GM18508 (cell line): ENCODE data around the gene ESYT1.

ENCODE experiments used
- ATAC-seq: cut with Tn5 transposase; IDR thresholded peaks from one replicate; pipeline ENCODE4 v1.9.1; 2021; ENCODE audit warnings: moderate number of reproducible peaks; ENCODE audit not compliant: insufficient read depth, unreplicated experiment

The ESYT1 gene

GRCh38 chr12:56164345-56164729, 36.3 kb downstream of the ESYT1 start:
- ATAC-seq = no peak

- no peak for ATAC-seq
Observed at GRCh38 chr12:56165369-56165768, 37.3 kb downstream of the ESYT1 start.

GRCh38 chr12:56169229-56169759, 41.2 kb downstream of the ESYT1 start:
- ATAC-seq = no peak

- ATAC-seq = no peak
Observed at GRCh38 chr12:56172839-56173238, 44.8 kb downstream of the ESYT1 start.

GRCh38 chr12:56178347-56178746, 50.3 kb downstream of the ESYT1 start:
- ATAC-seq = no peak

GRCh38 chr12:56186957-56187356, 58.9 kb downstream of the ESYT1 start:
- ATAC-seq = no peak

GRCh38 chr12:56188131-56188777, 60.2 kb downstream of the ESYT1 start:
- ATAC-seq = no peak

- no peak for ATAC-seq
Observed at GRCh38 chr12:56188778-56189098, 60.7 kb downstream of the ESYT1 start.

GRCh38 chr12:56189099-56189917, 61.2 kb downstream of the ESYT1 start, which contains the start of gene SMARCC2:
TSS of gene SMARCC2 (minus strand) at chr12:56189483. CDS start at chr12:56189461, 22 bp downstream.
- ATAC-seq = no peak

GRCh38 chr12:56189918-56190694, 62.0 kb downstream of the ESYT1 start:
- no peak for ATAC-seq

GRCh38 chr12:56190695-56191155, 62.7 kb downstream of the ESYT1 start:
- no peak for ATAC-seq

- no peak for ATAC-seq
Observed at GRCh38 chr12:56192582-56192981, 64.5 kb downstream of the ESYT1 start.

- ATAC-seq = no peak
Observed at GRCh38 chr12:56193025-56193578, 65.0 kb downstream of the ESYT1 start.
